KG1 (cell line): ENCODE data around the gene ZBTB8B.

Experiments
- DNase-seq: peaks from one replicate; lab custom pipeline; 2025; lab: John Stamatoyannopoulos, UW

Gene ZBTB8B

DNA sequence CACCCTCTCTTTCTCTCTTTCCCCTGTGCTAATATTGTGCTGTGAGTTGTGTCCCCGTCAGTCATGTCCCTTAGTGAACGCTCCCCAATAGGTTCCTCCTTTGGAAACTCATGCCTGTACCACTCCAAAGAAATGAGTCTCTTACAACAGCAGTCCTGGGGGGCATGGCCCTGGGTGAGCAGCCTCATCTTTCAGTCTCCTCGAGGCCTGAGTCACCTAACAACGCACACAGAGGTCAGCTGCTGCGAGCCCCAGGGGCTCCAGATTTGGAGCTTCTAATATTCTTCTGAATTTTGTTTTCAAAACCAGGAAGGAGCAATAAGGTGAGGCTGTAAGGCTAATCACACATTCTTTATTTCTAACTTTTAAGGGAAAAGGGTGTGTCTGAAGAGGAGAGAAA is 43.9 kb downstream of the ZBTB8B start:
- DNase-seq, result no peak

DNA sequence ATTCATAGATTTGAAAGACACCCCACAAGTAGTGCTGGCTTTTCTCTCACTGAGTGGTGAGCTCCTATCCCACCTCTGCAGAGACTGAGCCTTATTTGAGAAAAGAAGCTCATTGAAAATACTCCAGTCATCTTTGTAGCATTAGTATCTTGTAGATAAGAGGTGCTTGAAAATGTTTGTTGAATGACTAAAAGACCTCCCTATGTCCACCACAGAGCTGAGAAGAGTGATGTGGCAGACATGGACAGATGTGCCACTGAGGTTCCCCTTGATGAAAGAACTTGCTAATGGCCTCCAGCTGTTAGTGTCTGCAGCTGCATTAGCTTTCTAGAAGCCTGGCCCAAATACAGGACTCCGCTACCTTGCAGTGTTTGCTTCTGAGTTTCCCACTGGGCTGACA is 45.1 kb downstream of the ZBTB8B start:
- DNase-seq, result no peak
